ENCODE measurements around the gene DDX49.
"Not testable (repeated sequence)": the region's sequence is repeated elsewhere in the genome, so short reads cannot be mapped to it uniquely, and the experiment has no call there.

DDX49 gene

DNA sequence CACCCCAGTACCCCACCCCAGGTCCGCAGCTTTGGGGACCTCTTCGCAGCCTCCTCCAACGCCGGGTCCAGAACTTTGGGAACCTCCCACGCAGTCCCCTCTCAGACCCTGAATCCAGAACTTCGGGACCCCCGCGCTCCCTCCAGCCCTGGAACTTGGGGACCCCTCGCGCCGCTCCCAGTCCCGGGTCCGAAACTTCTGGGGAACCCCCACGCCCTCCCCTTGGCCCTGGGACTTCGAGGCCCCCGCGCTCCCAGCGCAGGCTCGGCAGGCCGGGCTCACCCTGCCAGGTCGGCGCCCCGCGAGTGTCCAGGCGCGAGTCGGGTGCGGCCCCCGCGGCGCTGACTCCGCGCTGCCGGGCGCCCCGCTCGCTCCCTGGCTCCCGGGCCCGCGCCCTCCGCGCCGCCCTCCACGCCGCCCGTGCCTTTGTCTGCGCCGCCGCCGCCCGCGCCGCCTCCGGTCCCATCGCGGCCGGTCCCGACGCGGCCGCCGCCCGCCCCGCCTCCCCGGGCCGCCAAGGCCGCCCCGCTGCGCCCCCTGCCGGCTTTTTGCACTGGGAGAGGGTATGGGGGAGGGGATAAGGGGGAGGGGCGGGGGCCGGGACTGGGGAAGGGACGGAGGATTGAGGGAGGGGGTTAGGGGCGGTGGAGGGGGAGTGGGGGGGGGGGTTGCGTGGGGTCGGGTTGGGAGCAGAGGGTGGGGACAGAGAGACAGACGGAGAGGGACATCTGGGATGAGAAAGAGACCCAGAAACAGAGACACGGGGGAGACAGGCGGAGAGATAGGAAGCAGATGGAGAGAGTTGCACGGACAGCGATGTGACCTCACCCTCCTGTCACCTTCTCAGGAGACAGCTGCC is 21.5 kb downstream of the DDX49 start, which contains the start of gene HOMER3:
TSS of gene HOMER3 (minus strand) at position 449 of the 859 bp plus-strand sequence. CDS start 2,235 bp downstream, outside the sequence.
- DNase-seq (ENCODE audit: low read depth in 3 of 3): peak; percentile 27 to 75 (median 54)

- no peak for DNase-seq (ENCODE audit: low read depth in 3 of 3)
These were observed 22.3 kb downstream of the DDX49 start for GRCh38 chr19:18941628-18942354.

GRCh38 chr19:18942692-18943091 is 23.2 kb downstream of the DDX49 start:
- DNase-seq (ENCODE audit: low read depth in 3 of 3): no peak

DNA sequence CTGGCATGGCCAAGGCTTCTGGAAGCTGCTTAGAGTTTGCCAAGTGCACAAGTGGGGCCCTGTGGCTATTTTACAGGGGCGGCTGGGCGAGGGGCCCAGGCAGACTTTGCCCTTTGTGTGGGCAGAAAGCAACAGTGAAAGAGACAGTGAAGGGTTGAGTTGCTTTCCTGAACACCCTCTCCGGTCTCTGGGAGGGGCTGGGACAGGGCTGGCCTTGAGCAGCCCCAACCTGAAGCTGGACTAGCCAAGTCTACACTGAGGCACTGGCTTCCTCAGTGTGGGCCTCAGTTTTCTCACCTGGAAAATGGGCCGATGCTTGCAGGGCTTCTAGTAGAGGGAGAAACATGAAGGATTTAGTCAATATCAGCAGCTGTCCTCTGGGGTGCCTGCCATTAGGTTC is 23.9 kb downstream of the DDX49 start:
- DNase-seq (ENCODE audit: low read depth in 3 of 3): no peak

GRCh38 chr19:18945297-18945696 is 25.8 kb downstream of the DDX49 start:
- DNase-seq (ENCODE audit: low read depth in 3 of 3): no peak

GRCh38 chr19:18946335-18946734 is 26.8 kb downstream of the DDX49 start:
- no peak for DNase-seq (ENCODE audit: low read depth in 3 of 3)

DNA sequence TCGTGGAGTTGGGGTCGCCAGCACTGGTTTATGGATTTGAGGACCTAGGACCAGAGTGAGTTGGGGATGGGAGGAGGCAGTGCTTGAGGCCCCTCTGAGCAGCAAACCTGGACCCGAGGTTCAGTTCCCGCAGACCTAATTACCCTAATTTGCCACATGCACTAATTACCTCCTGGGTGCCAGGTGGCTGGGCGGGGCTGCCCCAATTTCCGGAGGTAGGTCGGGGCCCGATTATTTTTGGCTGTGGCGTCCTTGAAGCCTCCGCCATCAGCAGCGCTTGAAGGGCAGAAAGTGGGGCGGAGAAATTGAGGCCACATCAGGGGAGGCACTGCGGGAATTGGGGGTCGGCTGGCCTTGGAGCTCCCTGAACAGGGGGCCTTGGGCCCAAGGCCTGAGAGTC is 27.4 kb downstream of the DDX49 start:
- DNase-seq (ENCODE audit: low read depth in 3 of 3): no peak

- no peak for DNase-seq (ENCODE audit: low read depth in 3 of 3)
These were observed 28.8 kb downstream of the DDX49 start for GRCh38 chr19:18948075-18948975.

DNA sequence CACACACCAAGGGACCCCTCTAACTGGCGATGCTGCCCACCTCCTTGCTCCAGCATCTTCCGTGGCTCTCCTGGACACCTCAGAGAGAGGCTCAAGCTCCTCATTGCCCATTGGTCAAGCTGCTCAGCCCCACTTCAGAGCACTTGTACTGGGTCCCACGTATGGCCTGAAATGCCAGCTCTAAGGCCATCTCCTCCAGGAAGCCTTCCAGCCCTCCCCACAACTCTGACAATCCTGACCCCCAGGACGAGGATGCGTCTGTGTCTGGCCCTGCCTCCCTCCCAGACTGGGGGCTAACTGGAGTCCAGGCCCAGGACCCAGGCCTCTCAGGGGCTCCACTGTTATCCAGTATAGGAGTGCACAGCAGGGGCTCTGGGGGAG is 29.5 kb downstream of the DDX49 start:
- DNase-seq (ENCODE audit: low read depth in 3 of 3): no peak

- no peak for DNase-seq (ENCODE audit: low read depth in 3 of 3)
These were observed 30.3 kb downstream of the DDX49 start for GRCh38 chr19:18949858-18950257.

- DNase-seq (ENCODE audit: low read depth in 3 of 3): no peak
These were observed 32.3 kb downstream of the DDX49 start for GRCh38 chr19:18951721-18952281.

GRCh38 chr19:18952364-18953003 is 33.0 kb downstream of the DDX49 start:
- DNase-seq (ENCODE audit: low read depth in 3 of 3): not testable (repeated sequence)

GRCh38 chr19:18954094-18954493 is 34.6 kb downstream of the DDX49 start:
- no peak for DNase-seq (ENCODE audit: low read depth in 3 of 3)

- DNase-seq (ENCODE audit: low read depth in 3 of 3): no peak
These were observed 35.5 kb downstream of the DDX49 start for GRCh38 chr19:18955042-18955441.

- DNase-seq (ENCODE audit: low read depth in 3 of 3): no peak
These were observed 40.9 kb downstream of the DDX49 start for GRCh38 chr19:18960370-18960769.

DNA sequence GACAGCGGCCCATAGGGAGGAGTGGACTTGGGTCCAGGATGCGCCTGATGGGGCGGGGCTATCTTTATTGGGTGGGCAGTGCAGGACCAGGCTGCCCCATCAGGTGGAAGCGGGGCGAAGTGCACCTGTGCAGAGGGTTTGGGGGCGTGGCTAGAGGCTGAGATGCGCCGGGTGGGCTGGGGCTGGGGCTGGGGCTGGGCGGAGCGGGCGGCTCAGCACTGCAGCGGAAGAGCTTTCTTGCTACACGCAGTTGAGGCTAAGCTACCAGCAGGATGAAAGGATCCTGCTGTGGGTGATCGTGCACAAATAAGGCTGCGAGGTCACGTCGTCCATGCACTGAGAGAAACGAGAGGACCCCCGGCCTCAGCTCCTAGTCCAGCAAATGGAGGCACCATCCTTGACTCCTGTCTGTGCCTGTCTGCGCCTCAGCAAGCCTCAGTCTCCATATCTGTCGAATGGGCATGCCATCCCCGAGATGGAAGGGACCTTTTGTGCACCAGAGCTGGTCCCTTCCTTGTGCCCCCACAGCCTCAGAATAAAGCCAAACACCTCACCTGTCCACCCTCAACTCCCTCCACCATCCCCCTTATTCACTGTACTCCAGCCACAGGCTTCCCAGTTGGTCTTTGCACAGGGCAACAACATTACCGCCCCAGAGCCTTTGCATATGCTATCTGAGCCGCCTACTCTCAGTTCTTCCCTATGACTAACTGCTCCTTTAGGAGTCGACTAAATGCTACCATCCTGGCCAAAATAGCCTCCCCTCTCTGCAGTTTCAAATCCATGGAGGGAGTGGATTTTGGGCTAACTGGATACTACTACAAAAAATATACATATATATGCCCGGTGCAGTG is 42.5 kb downstream of the DDX49 start:
- no peak for DNase-seq (ENCODE audit: low read depth in 3 of 3)

GRCh38 chr19:18964121-18964520 is 44.6 kb downstream of the DDX49 start:
- no peak for DNase-seq (ENCODE audit: low read depth in 3 of 3)

- DNase-seq (ENCODE audit: low read depth in 3 of 3): no peak
These were observed 46.8 kb downstream of the DDX49 start for GRCh38 chr19:18966307-18966706.

GRCh38 chr19:18967358-18968146 is 48.0 kb downstream of the DDX49 start:
- DNase-seq (ENCODE audit: low read depth in 3 of 3): no peak
